ENCODE results near the gene CETN3.

Gene CETN3

GRCh38 chr5:90402521-90403255, 6.9 kb downstream of the CETN3 start:
- CTCF ChIA-PET: interaction anchor here (0.5 kb wide), 1 partner anchor 13 kb away, joined by 3 read pairs; no protein-coding TSS in a partner anchor
- POLR2A ChIA-PET (ENCODE audit: low non-redundant PET): no interaction called here
- H3K27ac ChIP-seq: no peak overlapping the region
- TF ChIP-seq, protein P1, sequence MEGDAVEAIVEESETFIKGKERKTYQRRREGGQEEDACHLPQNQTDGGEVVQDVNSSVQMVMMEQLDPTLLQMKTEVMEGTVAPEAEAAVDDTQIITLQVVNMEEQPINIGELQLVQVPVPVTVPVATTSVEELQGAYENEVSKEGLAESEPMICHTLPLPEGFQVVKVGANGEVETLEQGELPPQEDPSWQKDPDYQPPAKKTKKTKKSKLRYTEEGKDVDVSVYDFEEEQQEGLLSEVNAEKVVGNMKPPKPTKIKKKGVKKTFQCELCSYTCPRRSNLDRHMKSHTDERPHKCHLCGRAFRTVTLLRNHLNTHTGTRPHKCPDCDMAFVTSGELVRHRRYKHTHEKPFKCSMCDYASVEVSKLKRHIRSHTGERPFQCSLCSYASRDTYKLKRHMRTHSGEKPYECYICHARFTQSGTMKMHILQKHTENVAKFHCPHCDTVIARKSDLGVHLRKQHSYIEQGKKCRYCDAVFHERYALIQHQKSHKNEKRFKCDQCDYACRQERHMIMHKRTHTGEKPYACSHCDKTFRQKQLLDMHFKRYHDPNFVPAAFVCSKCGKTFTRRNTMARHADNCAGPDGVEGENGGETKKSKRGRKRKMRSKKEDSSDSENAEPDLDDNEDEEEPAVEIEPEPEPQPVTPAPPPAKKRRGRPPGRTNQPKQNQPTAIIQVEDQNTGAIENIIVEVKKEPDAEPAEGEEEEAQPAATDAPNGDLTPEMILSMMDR (conservative IDR thresholded peaks at IDR 0.05; ENCODE audit: low read depth): no peak
- no peak for DNase-seq (ENCODE audit: low spot score)

DNA sequence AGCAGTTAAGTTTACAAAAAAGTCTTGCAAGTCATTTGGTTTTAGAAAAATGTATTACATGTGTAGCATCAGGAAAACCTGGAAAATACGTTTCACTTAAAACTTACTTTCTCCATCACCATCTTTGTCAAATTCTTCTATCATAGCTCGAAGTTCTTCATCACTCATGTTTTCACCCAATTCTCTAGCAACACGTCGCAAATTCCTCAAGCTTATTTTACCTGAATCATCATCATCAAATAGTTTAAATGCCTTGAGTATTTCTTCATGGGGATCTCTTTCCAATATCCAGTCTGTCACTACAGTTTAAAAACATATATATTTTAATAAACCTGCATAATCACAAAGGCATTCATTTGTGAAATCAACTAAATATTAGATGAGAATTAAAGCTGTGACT, 10.3 kb downstream of the CETN3 start:
- ChIA-PET CTCF (no interaction called here), POLR2A (ENCODE audit: low non-redundant PET) (no interaction called here)
- TF ChIP-seq, protein P1 (conservative IDR thresholded peaks at IDR 0.05; ENCODE audit: low read depth): no peak

DNA sequence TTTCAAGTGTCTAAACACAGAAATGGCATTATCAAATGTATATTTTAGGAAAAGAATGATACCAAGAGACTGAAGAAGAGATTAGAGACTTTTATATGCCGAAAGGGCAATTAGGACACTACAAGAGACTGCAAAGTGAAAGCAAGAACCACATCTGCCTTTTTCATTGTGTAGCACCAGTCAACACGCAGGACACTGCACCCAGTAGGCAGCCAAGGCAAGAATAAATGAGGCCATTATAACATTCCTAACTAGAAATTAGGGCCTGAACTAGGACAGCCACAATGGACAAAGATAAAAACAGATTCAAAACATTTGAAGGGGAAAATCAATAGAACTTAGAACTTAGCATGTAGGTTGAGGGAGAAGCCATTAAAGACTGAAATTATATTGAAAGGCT, 10.8 kb downstream of the CETN3 start:
- no peak overlapping the region for H3K27ac ChIP-seq
- ChIA-PET POLR2A (ENCODE audit: low non-redundant PET) (no interaction called here), CTCF (no interaction called here)
- TF ChIP-seq, protein P1 (conservative IDR thresholded peaks at IDR 0.05; ENCODE audit: low read depth): no peak
- no peak for DNase-seq (ENCODE audit: low spot score)

More for the DNA sequence above, 10.3 kb downstream of the CETN3 start:
- no peak for DNase-seq (ENCODE audit: low spot score)
- no peak overlapping the region for H3K27ac ChIP-seq

GRCh38 chr5:90395005-90395404, 14.6 kb downstream of the CETN3 start:
- TF ChIP-seq, protein P1 (conservative IDR thresholded peaks at IDR 0.05; ENCODE audit: low read depth): no peak
- H3K27ac ChIP-seq: no peak overlapping the region
- ChIA-PET POLR2A (ENCODE audit: low non-redundant PET) (no interaction called here), CTCF (no interaction called here)
- DNase-seq (ENCODE audit: low spot score): no peak

- H3K27ac ChIP-seq: no peak overlapping the region
- CTCF ChIA-PET: no interaction called here
- DNase-seq (ENCODE audit: low spot score): no peak
- POLR2A ChIA-PET (ENCODE audit: low non-redundant PET): no interaction called here
- TF ChIP-seq, protein P1 (conservative IDR thresholded peaks at IDR 0.05; ENCODE audit: low read depth): no peak
Observed at GRCh38 chr5:90390928-90391327, 18.6 kb downstream of the CETN3 start.

DNA sequence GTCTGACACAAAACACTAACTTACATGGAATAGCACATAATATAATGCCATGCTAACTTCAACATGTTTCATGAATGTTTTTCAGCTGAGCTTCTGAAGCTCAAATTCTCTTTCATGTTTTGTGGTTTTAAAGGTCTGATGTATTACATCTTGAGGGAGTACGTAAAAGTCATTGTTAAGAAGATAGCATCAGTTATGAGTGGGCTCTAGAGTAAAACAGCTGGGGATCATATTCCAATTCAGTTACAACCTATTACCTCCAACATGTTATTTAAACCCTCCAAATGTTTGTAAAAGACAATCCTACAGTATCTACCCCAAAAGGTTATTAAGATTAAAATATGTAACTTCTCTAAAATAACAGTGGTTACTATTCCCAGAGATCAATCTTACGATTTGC, 19.2 kb downstream of the CETN3 start:
- no peak overlapping the region for H3K27ac ChIP-seq
- CTCF ChIA-PET: interaction anchor here (0.5 kb wide), 1 partner anchor 542 kb away, joined by 4 read pairs; no protein-coding TSS in a partner anchor
- no peak for DNase-seq (ENCODE audit: low spot score)
- POLR2A ChIA-PET (ENCODE audit: low non-redundant PET): no interaction called here
- TF ChIP-seq, protein P1 (conservative IDR thresholded peaks at IDR 0.05; ENCODE audit: low read depth): no peak

All from RWPE1 (cell line).